ENCODE data around the gene ALPI.
"Not testable (repeated sequence)": the region's sequence is repeated elsewhere in the genome, so short reads cannot be mapped to it uniquely, and the experiment has no call there.

GRCh38 chr2:232442431-232442830 is 13.5 kb upstream of the ALPI start:
- TF ChIP-seq EZH2 (IDR thresholded peaks at IDR 0.05; ENCODE audit: low read length, unreplicated experiment); CTCF (conservative IDR thresholded peaks at IDR 0.05; ENCODE audit: low read depth, low read length); EZH2phosphoT487 (IDR thresholded peaks at IDR 0.05; ENCODE audit: borderline replicate concordance, low read length): not testable (repeated sequence)
